MCF 10A (cell line): ENCODE data around the gene P2RX1. TPM values are rescaled to one million over a fixed set of nuclear protein-coding genes. Genes with fewer than 3 reads are reported as not detected.

ENCODE experiments used
- Bru-seq: library from RNA; stranded (reverse); fragments of 400-500 nt; gene quantifications from one replicate; lab custom pipeline; 2021; lab: Mats Ljungman, UMichigan
- BruChase-seq, 2 experiments: library from RNA; stranded (reverse); fragments of 400-500 nt; gene quantifications; one replicate each; lab custom pipeline; 2021; lab: Mats Ljungman, UMichigan
- BruUV-seq: library from RNA; stranded (reverse); fragments of 400-500 nt; replicated peaks from 2 replicates; lab custom pipeline; 2021; lab: Mats Ljungman, UMichigan
- CTCF ChIA-PET: fragments of 300-600 bp; sonication (Branson Sonifier 250); formaldehyde crosslinking; extraction: SDS; loops from one replicate; lab custom pipeline; 2021; ENCODE audit warnings: antibody characterized with exemption, inconsistent platforms; lab: Yijun Ruan, JAX
- POLR2A ChIA-PET: fragments of 300-600, 350-650 bp; sonication (Branson Sonifier 250); formaldehyde crosslinking; extraction: SDS; loops from one replicate; lab custom pipeline; 2020; ENCODE audit warnings: antibody characterized with exemption, inconsistent platforms; lab: Yijun Ruan, JAX
- DNase-seq: peaks from one replicate; pipeline ENCODE4 v3.0.0-alpha.2; 2018; ENCODE audit not compliant: unreplicated experiment
- H3K27ac Mint-ChIP-seq: one replicate; pipeline ENCODE4 v1.8.0; 2022; ENCODE audit warnings: mild to moderate bottlenecking, low read depth, mixed read lengths; ENCODE audit not compliant: unreplicated experiment
- H3K27me3 Mint-ChIP-seq: one replicate; pipeline ENCODE4 v1.8.0; 2022; ENCODE audit warnings: mixed read lengths; ENCODE audit not compliant: insufficient read depth, unreplicated experiment
- H3K36me3 Mint-ChIP-seq: one replicate; pipeline ENCODE4 v1.8.0; 2022; ENCODE audit warnings: mild to moderate bottlenecking, moderate library complexity, mixed read lengths; ENCODE audit not compliant: insufficient read depth, unreplicated experiment
- H3K4me1 Mint-ChIP-seq: one replicate; pipeline ENCODE4 v1.8.0; 2022; ENCODE audit warnings: mixed read lengths; ENCODE audit not compliant: insufficient read depth, unreplicated experiment
- H3K4me3 Mint-ChIP-seq: one replicate; pipeline ENCODE4 v1.8.0; 2022; ENCODE audit warnings: mild to moderate bottlenecking, moderate library complexity, mixed read lengths; ENCODE audit not compliant: unreplicated experiment
- H3K9me3 Mint-ChIP-seq: one replicate; pipeline ENCODE4 v1.8.0; 2022; ENCODE audit warnings: mixed read lengths; ENCODE audit not compliant: unreplicated experiment
- CTCF ChIP-seq: fragments of 200-600 bp; IDR thresholded peaks from one replicate; pipeline ENCODE4 v1.8.0; 2022; ENCODE audit warnings: antibody characterized with exemption, mild to moderate bottlenecking; ENCODE audit not compliant: unreplicated experiment
- intact Hi-C: fragments of 100-400 bp; cut with micrococcal nuclease; formaldehyde crosslinking; loops from 2 replicates; pipeline ENCODE4 v1.14.1; 2022
- long read RNA-seq: library from polyadenylated mRNA; stranded (forward); transcript quantifications from one replicate; pipeline ENCODE4 v2.0.0, GENCODE V29; 2022
- total RNA-seq: library from RNA; stranded (reverse); gene quantifications from 2 replicates; pipeline ENCODE4 v1.2.3, GENCODE V29; 2022

Gene P2RX1
- total RNA-seq (not detected in 2 replicates), Bru-seq, nascent RNA (not detected), BruChase-seq, experiment 1, labeled RNA remaining after a 6-hour chase (not detected), BruChase-seq, experiment 2, labeled RNA remaining after a 2-hour chase (percentile 5 among the genes with signal in this experiment)
- long read RNA-seq = 0 reads

- BruUV-seq = no TSS peak
- ChIA-PET POLR2A (no interaction called here), CTCF (interaction anchor here (0.6 to 1.3 kb wide), 5 partner anchors 20 to 157 kb away, joined by 3 to 4 read pairs (median 3); partner anchors contain the start of gene NCBP3)
- no peak for DNase-seq
- H3K36me3 Mint-ChIP-seq = no peaks in the 10 kb centered on the region
- TF ChIP-seq CTCF = no peak
- H3K9me3 Mint-ChIP-seq = no peaks in the 10 kb centered on the region
- H3K4me1 Mint-ChIP-seq = no peaks in the 10 kb centered on the region
- H3K27me3 Mint-ChIP-seq = no peaks in the 10 kb centered on the region
- H3K27ac Mint-ChIP-seq = no peak within 1 kb of the TSS
- H3K4me3 Mint-ChIP-seq = no peak within 1 kb of the TSS
- intact Hi-C loops = no loop called here
These were observed at the start of gene P2RX1 for GRCh38 chr17:3915995-3916696. Gene P2RX1 (minus strand): TSS chr17:3916465. CDS start chr17:3916225, 240 bp downstream.

- ChIA-PET POLR2A (no interaction called here), CTCF (no interaction called here)
- TF ChIP-seq CTCF = no peak
- peak; percentile 66 for DNase-seq
- peaks cover 7% of the 10 kb centered on the region for H3K4me1 Mint-ChIP-seq
- H3K36me3 Mint-ChIP-seq = no peaks in the 10 kb centered on the region
- intact Hi-C loops = no loop called here
- H3K27ac Mint-ChIP-seq = no peak overlapping the region
- H3K9me3 Mint-ChIP-seq = no peaks in the 10 kb centered on the region
- H3K27me3 Mint-ChIP-seq = peaks cover 12% of the 10 kb centered on the region
- BruUV-seq = no TSS peak
- peak overlapping the region; percentile 62 for H3K4me3 Mint-ChIP-seq
These were observed 49.0 kb upstream of the P2RX1 start for GRCh38 chr17:3965118-3965800.

GRCh38 chr17:3964203-3965117, 48.2 kb upstream of the P2RX1 start, which contains the start of gene ATP2A3:
Gene ATP2A3 (minus strand): TSS chr17:3964437. CDS start chr17:3964291, 146 bp downstream.
- no peak for TF ChIP-seq CTCF
- H3K27me3 Mint-ChIP-seq = peaks cover 12% of the 10 kb centered on the region
- H3K9me3 Mint-ChIP-seq = no peaks in the 10 kb centered on the region
- no peak within 1 kb of the TSS for H3K27ac Mint-ChIP-seq
- BruUV-seq = no TSS peak
- H3K36me3 Mint-ChIP-seq = no peaks in the 10 kb centered on the region
- POLR2A ChIA-PET = no interaction called here
- peak within 1 kb of the TSS; percentile 62 for H3K4me3 Mint-ChIP-seq
- DNase-seq = no peak
- intact Hi-C loops = no loop called here
- peaks cover 7% of the 10 kb centered on the region for H3K4me1 Mint-ChIP-seq
- CTCF ChIA-PET = no interaction called here
